ENCODE measurements around the gene ZNF594.
"Not testable (repeated sequence)": the region's sequence is repeated elsewhere in the genome, so short reads cannot be mapped to it uniquely, and the experiment has no call there.

ZNF594 gene

DNA sequence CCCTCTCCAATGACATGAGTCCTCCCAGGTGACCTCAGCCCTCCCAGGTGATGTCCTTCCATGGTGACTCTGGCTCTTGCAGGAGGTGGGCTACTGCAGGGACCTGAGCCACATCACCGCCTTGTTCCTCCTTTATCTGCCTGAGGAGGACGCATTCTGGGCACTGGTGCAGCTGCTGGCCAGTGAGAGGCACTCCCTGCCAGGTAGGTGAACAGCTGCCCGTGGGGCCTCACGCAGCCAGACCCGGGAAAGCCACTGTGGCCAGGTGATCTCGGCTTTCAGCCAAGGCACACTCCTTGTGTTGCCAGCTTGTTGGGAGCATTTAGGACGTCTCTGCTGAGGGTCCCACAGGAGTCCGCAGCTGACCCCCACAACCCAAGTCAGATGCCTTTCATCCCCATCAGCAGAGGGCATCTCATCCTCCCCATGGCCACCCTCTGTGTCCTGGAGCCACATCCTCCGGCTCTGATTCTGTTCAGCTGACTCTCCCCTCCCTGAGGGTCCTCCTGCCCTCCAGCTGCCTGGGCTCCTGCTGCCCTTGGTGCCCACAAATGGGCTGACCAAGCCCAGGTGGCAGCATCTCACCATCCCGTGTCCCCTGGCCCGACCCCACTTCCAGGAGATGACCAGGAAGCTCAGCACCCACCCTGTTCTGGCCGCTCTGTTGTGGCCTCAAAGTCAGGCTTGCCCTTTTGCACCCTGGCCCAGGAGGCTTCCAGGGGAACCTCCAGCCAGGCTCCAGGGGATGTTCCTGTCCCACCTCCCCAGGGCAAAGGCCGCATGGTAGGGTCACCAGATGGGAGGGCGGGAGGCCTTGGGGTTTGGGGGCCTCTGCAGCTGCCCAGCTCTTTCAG lies 55.7 kb downstream of the ZNF594 start:
- TF ChIP-seq CTCF (IDR thresholded peaks at IDR 0.05; ENCODE audit: low read depth, low read length), result no peak
- DNase-seq (ENCODE audit: extremely low read depth, low read depth), result no peak

GRCh38 chr17:5135131-5135712 lies 56.4 kb downstream of the ZNF594 start:
- not testable (repeated sequence) for DNase-seq (ENCODE audit: extremely low read depth, low read depth)

- DNase-seq (ENCODE audit: extremely low read depth, low read depth), result not testable (repeated sequence)
Measured at GRCh38 chr17:5134571-5134970, 57.1 kb downstream of the ZNF594 start.

DNA sequence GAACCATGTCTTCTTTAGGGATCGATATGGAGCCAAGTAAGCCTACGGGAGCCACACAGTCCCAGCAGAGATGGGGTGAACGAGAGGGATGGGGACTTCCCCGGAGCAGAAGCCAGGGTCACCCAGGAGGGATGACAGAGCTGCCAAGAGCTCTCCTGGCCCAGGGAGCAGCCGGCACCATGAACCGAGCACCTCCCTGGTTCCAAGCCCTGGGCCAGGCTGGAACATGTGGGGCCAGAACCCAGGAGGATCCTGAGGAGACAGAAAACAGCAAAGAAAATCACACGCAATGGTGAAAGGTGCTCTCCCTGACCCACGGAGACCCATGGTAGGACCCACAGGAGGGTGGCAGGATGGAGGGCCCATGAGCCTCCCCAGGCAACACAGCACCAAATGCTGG lies 57.7 kb downstream of the ZNF594 start:
- DNase-seq (ENCODE audit: extremely low read depth, low read depth), result not testable (repeated sequence)

- no peak for DNase-seq (ENCODE audit: extremely low read depth, low read depth)
- TF ChIP-seq CTCF (IDR thresholded peaks at IDR 0.05; ENCODE audit: low read depth, low read length), result no peak
Measured at GRCh38 chr17:5133311-5133710, 58.4 kb downstream of the ZNF594 start.

DNA sequence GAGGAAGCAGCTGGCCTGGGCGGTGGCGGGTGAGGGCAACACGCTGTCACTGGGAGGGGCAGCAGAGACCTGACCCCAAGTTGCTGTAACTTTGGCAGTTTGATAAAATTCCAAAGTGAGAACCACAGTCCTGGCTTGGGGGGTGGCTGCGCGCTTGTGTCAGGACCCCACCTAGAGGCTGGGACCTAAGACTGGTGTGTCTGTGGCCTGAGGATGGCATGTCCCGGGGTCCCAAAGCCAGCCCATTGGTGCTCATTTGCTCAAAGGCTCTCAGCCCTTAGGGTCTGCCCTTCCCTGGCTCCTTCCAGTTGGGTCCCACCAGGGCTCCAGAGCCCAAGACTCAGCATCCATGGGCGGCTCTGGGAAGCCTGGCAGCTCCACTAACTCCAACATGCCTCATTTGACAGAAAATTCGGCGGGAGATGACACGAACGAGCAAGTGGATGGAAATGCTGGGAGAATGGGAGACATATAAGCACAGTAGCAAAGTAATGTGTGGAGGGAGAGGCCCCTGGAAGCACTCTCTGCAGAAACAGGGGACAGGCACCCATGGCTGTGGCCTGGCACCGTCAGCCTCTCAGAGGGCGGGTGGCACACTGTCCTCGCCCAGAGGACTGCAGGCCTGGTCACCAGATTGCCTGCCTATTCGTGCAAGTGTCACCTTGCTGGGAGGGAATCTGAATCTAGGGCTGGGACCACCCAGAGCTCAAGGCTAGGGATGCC lies 59.0 kb downstream of the ZNF594 start:
- DNase-seq (ENCODE audit: extremely low read depth, low read depth), result not testable (repeated sequence)

DNA sequence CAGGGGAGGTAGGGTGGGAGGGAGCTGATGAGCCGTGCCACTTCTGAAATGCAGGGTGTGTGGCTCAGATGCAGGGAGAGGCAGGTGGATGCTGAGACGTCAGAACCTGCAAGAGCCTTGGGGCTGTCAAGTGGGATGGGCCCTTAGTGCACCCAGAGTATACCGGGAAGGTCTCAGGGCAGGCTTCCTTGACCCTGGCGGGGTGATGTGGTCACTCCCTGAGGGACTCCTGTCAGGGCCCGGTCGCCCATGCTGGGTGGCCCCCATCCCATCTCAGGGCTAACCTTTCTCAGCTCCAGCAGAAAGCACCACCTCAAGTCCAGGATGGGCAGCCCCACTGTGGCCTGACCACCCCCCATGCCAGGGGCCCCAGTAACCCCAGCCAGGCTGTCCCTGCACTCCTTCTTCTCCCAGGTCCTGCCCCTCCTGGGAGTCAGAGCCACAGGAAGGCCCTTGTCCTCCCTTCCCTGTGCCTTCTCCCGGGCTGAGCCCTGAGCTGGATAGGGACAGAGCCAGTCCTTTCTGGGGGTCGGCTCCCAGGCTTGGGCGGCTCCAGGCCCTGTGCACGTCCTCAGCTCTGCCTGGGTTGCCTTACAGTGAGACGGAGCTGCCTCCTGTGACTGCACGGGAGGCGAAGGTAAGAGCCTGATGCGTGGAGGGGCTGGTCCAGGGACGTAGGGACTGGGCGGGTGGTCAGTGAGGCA lies 59.7 kb downstream of the ZNF594 start:
- not testable (repeated sequence) for DNase-seq (ENCODE audit: extremely low read depth, low read depth)

DNA sequence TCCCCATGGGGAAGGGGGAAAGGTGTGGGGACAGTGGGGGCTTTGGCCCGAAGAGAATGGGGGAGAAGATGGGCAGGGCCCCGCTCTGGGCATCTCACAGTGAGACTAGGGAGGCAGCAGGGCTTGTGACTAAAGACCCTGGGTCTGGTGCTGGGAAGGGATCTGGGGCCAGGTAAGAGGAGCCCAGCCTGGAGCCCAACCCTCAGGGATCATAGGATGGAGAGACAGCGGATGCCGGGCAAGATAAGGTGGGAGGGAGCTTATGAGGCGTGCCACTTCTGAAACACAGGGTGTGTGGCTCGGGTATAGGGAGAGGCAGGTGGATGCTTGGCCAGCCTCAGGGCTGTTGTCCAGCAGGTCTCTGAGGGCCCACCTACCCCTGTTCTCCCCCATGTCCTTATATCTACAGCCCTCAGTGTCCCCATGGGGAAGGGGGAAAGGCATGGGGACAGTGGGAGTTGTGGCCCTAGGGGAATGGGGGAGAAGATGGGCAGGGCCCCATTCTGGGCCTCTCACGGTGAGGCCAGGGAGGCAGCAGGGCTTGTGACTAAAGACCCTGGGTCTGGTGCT lies 60.4 kb downstream of the ZNF594 start:
- no peak for DNase-seq (ENCODE audit: extremely low read depth, low read depth)
- no peak for TF ChIP-seq CTCF (IDR thresholded peaks at IDR 0.05; ENCODE audit: low read depth, low read length)

GRCh38 chr17:5130687-5131086 lies 61.0 kb downstream of the ZNF594 start:
- not testable (repeated sequence) for DNase-seq (ENCODE audit: extremely low read depth, low read depth)

DNA sequence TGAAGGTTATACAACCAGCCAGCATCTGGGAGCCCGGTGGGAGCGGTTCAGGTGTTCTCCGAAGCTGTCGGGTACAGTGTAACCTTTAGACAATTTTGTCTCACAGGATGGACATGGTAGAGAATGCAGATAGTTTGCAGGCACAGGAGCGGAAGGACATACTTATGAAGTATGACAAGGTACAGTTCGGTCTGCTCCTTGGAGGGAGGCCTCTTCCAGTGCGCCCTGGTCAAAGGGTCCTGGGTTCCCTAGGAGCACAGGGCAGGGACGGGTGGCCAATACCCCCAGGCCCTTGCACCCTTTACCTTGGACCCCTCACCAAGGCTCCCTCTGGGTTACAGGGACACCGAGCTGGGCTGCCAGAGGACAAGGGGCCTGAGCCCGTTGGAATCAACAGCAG lies 61.4 kb downstream of the ZNF594 start:
- not testable (repeated sequence) for DNase-seq (ENCODE audit: extremely low read depth, low read depth)

GRCh38 chr17:5129770-5130169 lies 61.9 kb downstream of the ZNF594 start:
- not testable (repeated sequence) for DNase-seq (ENCODE audit: extremely low read depth, low read depth)

Data from AG09319 (cell line).